HG03378 (cell line): ENCODE results near the gene MAP9.
A peak's percentile ranks its signal among the peaks of the same experiment; 100 is the strongest.
"Not testable (repeated sequence)": the region's sequence is repeated elsewhere in the genome, so short reads cannot be mapped to it uniquely, and the experiment has no call there.

Source experiments
- ATAC-seq: cut with Tn5 transposase; IDR thresholded peaks from one replicate; pipeline ENCODE4 v1.9.1; 2021; ENCODE audit warnings: mild to moderate bottlenecking, moderate library complexity; ENCODE audit not compliant: unreplicated experiment

The MAP9 gene

GRCh38 chr4:155376387-155377268 lies at the start of gene MAP9:
MAP9 (minus strand) TSS chr4:155376965; CDS start chr4:155375850, 1,115 bp downstream.
- peak; percentile 99 for ATAC-seq

- not testable (repeated sequence) for ATAC-seq
Measured at GRCh38 chr4:155424778-155425177, 48.0 kb upstream of the MAP9 start.

- ATAC-seq: no peak
Measured at GRCh38 chr4:155423671-155424070, 46.9 kb upstream of the MAP9 start.

GRCh38 chr4:155419266-155419665 lies 42.5 kb upstream of the MAP9 start:
- no peak for ATAC-seq

GRCh38 chr4:155415662-155416061 lies 38.9 kb upstream of the MAP9 start:
- no peak for ATAC-seq

GRCh38 chr4:155413451-155413850 lies 36.7 kb upstream of the MAP9 start:
- no peak for ATAC-seq

- ATAC-seq: no peak
Measured at GRCh38 chr4:155411546-155411945, 34.8 kb upstream of the MAP9 start.

GRCh38 chr4:155408796-155409195 lies 32.0 kb upstream of the MAP9 start:
- no peak for ATAC-seq

GRCh38 chr4:155407480-155407879 lies 30.7 kb upstream of the MAP9 start:
- ATAC-seq: no peak

GRCh38 chr4:155405059-155405458 lies 28.3 kb upstream of the MAP9 start:
- ATAC-seq: no peak

GRCh38 chr4:155403886-155404285 lies 27.1 kb upstream of the MAP9 start:
- ATAC-seq: no peak

GRCh38 chr4:155402941-155403340 lies 26.2 kb upstream of the MAP9 start:
- no peak for ATAC-seq

GRCh38 chr4:155400893-155401292 lies 24.1 kb upstream of the MAP9 start:
- no peak for ATAC-seq

GRCh38 chr4:155399974-155400697 lies 23.4 kb upstream of the MAP9 start:
- ATAC-seq: no peak

- ATAC-seq: no peak
Measured at GRCh38 chr4:155392481-155393184, 15.9 kb upstream of the MAP9 start.

- ATAC-seq: no peak
Measured at GRCh38 chr4:155391932-155392331, 15.2 kb upstream of the MAP9 start.

GRCh38 chr4:155388162-155388561 lies 11.4 kb upstream of the MAP9 start:
- ATAC-seq: no peak

- ATAC-seq: no peak
Measured at GRCh38 chr4:155383541-155383940, 6.8 kb upstream of the MAP9 start.

- ATAC-seq: no peak
Measured at GRCh38 chr4:155377276-155377675, 511 bp upstream of the MAP9 start.

- no peak for ATAC-seq
Measured at GRCh38 chr4:155371432-155372043, 5.2 kb downstream of the MAP9 start.

- peak; percentile 76 for ATAC-seq
Measured at GRCh38 chr4:155367608-155368007, 9.2 kb downstream of the MAP9 start.
